ENCODE results near the gene HIRA. TPM values are rescaled to one million over a fixed set of nuclear protein-coding genes. Genes with fewer than 3 reads are reported as not detected.
"Not testable (repeated sequence)": the region's sequence is repeated elsewhere in the genome, so short reads cannot be mapped to it uniquely, and the experiment has no call there.

Gene HIRA
- total RNA-seq, 1 donor from 2014 or later, result 23.3 TPM

DNA sequence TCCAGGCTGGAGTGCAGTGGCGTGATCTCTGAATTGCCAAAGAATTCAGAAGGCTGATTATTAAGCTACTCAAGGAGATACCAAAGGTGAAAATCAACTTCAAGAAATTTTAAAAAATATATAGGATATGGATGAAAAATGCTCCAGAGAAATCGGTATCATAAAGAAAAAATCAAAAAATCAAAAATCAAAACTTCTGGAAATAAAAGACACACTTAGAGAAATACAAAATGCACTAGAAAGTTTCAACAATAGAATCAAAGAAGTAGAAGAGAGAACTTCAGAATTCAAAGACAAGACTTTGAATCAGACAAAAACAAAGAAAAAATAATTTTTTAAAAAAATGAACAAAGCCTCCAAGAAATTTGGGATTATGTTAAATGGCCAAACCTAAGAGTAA is 94.4 kb downstream of the HIRA start:
- H3K27ac ChIP-seq, result no peak overlapping the region
- intact Hi-C loops (cut with DNase I), result no loop called here
- H3K9me3 ChIP-seq, result peaks cover 13% of the 10 kb centered on the region
- H3K36me3 ChIP-seq, result peaks cover 52% of the 10 kb centered on the region
- no peaks in the 10 kb centered on the region for H3K4me1 ChIP-seq
- H3K27me3 ChIP-seq, result no peaks in the 10 kb centered on the region
- DNase-seq (no peak), ATAC-seq (no peak)
- H3K4me3 ChIP-seq, result no peak overlapping the region
- TF ChIP-seq CTCF (IDR thresholded peaks at IDR 0.05), result no peak

GRCh38 chr22:19336133-19337075 is 95.1 kb downstream of the HIRA start:
- H3K4me3 ChIP-seq, result no peak overlapping the region
- intact Hi-C loops (cut with DNase I), result no loop called here
- no peaks in the 10 kb centered on the region for H3K4me1 ChIP-seq
- no peak overlapping the region for H3K27ac ChIP-seq
- TF ChIP-seq CTCF (IDR thresholded peaks at IDR 0.05), result no peak
- H3K36me3 ChIP-seq, result peaks cover 54% of the 10 kb centered on the region
- no peak for DNase-seq
- H3K9me3 ChIP-seq, result peaks cover 13% of the 10 kb centered on the region
- no peaks in the 10 kb centered on the region for H3K27me3 ChIP-seq
- no peak for ATAC-seq

- H3K36me3 ChIP-seq, result peaks cover 57% of the 10 kb centered on the region
- no peak overlapping the region for H3K27ac ChIP-seq
- no peaks in the 10 kb centered on the region for H3K4me1 ChIP-seq
- ATAC-seq (no peak), DNase-seq (no peak)
- no peak for TF ChIP-seq CTCF (IDR thresholded peaks at IDR 0.05)
- peaks cover 6% of the 10 kb centered on the region for H3K9me3 ChIP-seq
- H3K27me3 ChIP-seq, result no peaks in the 10 kb centered on the region
- no peak overlapping the region for H3K4me3 ChIP-seq
- intact Hi-C loops (cut with DNase I), result no loop called here
Measured at GRCh38 chr22:19331975-19332374, 99.6 kb downstream of the HIRA start.

- peaks cover under 1% of the 10 kb centered on the region for H3K9me3 ChIP-seq
- DNase-seq (no peak), ATAC-seq (peak; percentile 20)
- no peaks in the 10 kb centered on the region for H3K27me3 ChIP-seq
- no peak overlapping the region for H3K27ac ChIP-seq
- peaks cover 52% of the 10 kb centered on the region for H3K36me3 ChIP-seq
- H3K4me1 ChIP-seq, result no peaks in the 10 kb centered on the region
- no peak for TF ChIP-seq CTCF (IDR thresholded peaks at IDR 0.05)
- intact Hi-C loops (cut with DNase I), result no loop called here
- no peak overlapping the region for H3K4me3 ChIP-seq
Measured at GRCh38 chr22:19331474-19331873, 100.1 kb downstream of the HIRA start.

DNA sequence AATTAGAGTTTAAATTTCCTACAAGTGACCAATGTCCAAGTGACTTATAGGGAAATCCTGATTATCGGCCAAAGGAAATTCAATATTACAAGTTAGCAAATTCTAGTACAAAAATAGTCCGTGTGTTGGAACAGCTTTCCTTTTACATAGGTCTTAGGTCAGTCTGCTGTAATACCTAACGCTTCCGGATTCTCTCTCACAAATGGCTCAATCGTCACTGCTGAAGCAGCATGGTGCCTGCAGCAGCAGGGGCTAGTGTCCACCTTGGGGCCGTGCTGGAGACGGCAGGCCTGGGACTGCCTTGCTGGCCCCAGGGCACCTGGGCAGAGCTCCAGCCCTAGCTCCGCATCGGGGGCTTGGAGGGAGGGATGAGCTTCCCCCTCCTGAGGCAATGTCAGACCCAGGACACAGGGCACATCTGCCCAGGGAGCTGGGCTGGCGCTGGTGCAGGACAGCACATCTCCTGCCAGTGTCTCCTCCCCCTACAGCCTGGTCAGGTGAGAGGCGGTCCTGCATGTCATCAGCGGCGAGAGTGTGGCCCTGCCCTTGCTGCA is 100.6 kb downstream of the HIRA start:
- intact Hi-C loops (cut with DNase I), result no loop called here
- Histone ChIP-seq H3K9me3 (no peaks in the 10 kb centered on the region), H3K27me3 (no peaks in the 10 kb centered on the region), H3K4me1 (no peaks in the 10 kb centered on the region), H3K36me3 (peaks cover 47% of the 10 kb centered on the region), H3K27ac (no peak overlapping the region), H3K4me3 (no peak overlapping the region)
- TF ChIP-seq CTCF (IDR thresholded peaks at IDR 0.05), result no peak
- DNase-seq, result no peak
- ATAC-seq, result peak; percentile 41

- H3K27me3 ChIP-seq; H3K4me3 ChIP-seq; ATAC-seq; H3K4me1 ChIP-seq; H3K9me3 ChIP-seq; H3K27ac ChIP-seq; intact Hi-C loops (cut with DNase I); DNase-seq: not testable (repeated sequence)
- peaks cover 40% of the 10 kb centered on the region for H3K36me3 ChIP-seq
Measured at GRCh38 chr22:19330205-19330604, 101.3 kb downstream of the HIRA start.
